H1 (cell line): ENCODE results near the gene NTRK2. TPM values are rescaled to one million over a fixed set of nuclear protein-coding genes. Genes with fewer than 3 reads are reported as not detected.

Experiments used
- CTCF ChIA-PET: fragments of 300-600 bp; sonication (Branson Sonifier 250); formaldehyde crosslinking; loops from one replicate; lab custom pipeline; 2021; ENCODE audit not compliant: partially characterized antibody; lab: Charles Lee
- POLR2A ChIA-PET: fragments of 300-600 bp; sonication (Branson Sonifier 250); formaldehyde crosslinking; loops from one replicate; lab custom pipeline; 2021; ENCODE audit warnings: inconsistent platforms; ENCODE audit not compliant: partially characterized antibody; lab: Charles Lee
- DNase-seq, 2 experiments: peaks; one replicate each; pipeline versions ENCODE4 v3.0.0 to v3.0.0-alpha.2; 2010 to 2022; ENCODE audit warnings: low spot score in 2 of 2, low read depth in 1 of 2, mixed read lengths in 1 of 2
- FAIRE-seq: peaks from 2 replicates; lab custom pipeline; 2011; peaks lifted over from hg19 to GRCh38; lab: Jason Lieb, UNC
- H2AFZ ChIP-seq: 2 replicates; pipeline ENCODE4 v1.8.1; 2012; ENCODE audit warnings: low read length, inconsistent platforms
- H2AK5ac ChIP-seq: 2 replicates; pipeline ENCODE4 v1.6.1; 2013; ENCODE audit warnings: low read depth, low read length
- H2BK120ac ChIP-seq: replicated peaks from 2 replicates; pipeline ENCODE3; 2013; ENCODE audit warnings: low read depth, low read length, inconsistent platforms
- H2BK12ac ChIP-seq: 2 replicates; pipeline ENCODE4 v1.6.1; 2013; ENCODE audit warnings: low read depth, low read length
- H2BK15ac ChIP-seq: 2 replicates; pipeline ENCODE4 v1.6.1; 2013; ENCODE audit warnings: low read length
- H2BK20ac ChIP-seq: 2 replicates; pipeline ENCODE4 v1.6.1; 2013; ENCODE audit warnings: low read length
- H2BK5ac ChIP-seq: 2 replicates; pipeline ENCODE4 v1.6.1; 2013; ENCODE audit warnings: low read depth, low read length
- H3K14ac ChIP-seq: 2 replicates; pipeline ENCODE4 v1.6.1; 2013; ENCODE audit warnings: inconsistent platforms; ENCODE audit not compliant: insufficient read length
- H3K18ac ChIP-seq: 2 replicates; pipeline ENCODE4 v1.6.1; 2013; ENCODE audit warnings: low read length; ENCODE audit errors: extremely low read depth
- H3K23ac ChIP-seq: 2 replicates; pipeline ENCODE4 v1.6.1; 2013; ENCODE audit warnings: inconsistent platforms; ENCODE audit not compliant: insufficient read length
- H3K23me2 ChIP-seq: 2 replicates; pipeline ENCODE4 v1.6.1; 2013; ENCODE audit warnings: low read depth, low read length
- H3K27ac ChIP-seq: 2 replicates; pipeline ENCODE4 v1.6.1; 2011; ENCODE audit warnings: low read depth, low read length, inconsistent platforms
- H3K27me3 ChIP-seq, 4 experiments: replicated peaks in 1 of 4; 1 replicate in 1 of 4; 2 replicates in 3 of 4; pipeline versions ENCODE4 v1.6.1 to v1.8.1; 2011 to 2013; ENCODE audit warnings: low read length in 3 of 4, mild to moderate bottlenecking in 3 of 4, inconsistent platforms in 2 of 4, mixed read lengths in 2 of 4, moderate library complexity in 1 of 4; ENCODE audit not compliant: control insufficient read depth in 3 of 4, insufficient read depth in 3 of 4; ENCODE audit errors: extremely low read depth in 1 of 4
- H3K36me3 ChIP-seq, 4 experiments: 2 replicates each; pipeline versions ENCODE4 v1.6.1 to v1.8.1; 2011 to 2013; ENCODE audit warnings: mild to moderate bottlenecking in 4 of 4, low read length in 3 of 4, moderate library complexity in 2 of 4, control low read depth in 1 of 4, inconsistent platforms in 1 of 4; ENCODE audit not compliant: insufficient read depth in 4 of 4, control insufficient read depth in 2 of 4
- H3K4ac ChIP-seq: replicated peaks from 2 replicates; pipeline ENCODE3; 2013; ENCODE audit warnings: low read length, low read depth, mixed read lengths, inconsistent platforms; ENCODE audit not compliant: insufficient read length
- H3K4me1 ChIP-seq, 4 experiments: replicated peaks in 1 of 4; 1 replicate in 1 of 4; 2 replicates in 3 of 4; pipeline versions ENCODE4 v1.6.1 to v1.8.1; 2011 to 2013; ENCODE audit warnings: low read length in 3 of 4, inconsistent platforms in 2 of 4, mixed read lengths in 1 of 4; ENCODE audit not compliant: insufficient read depth in 4 of 4, control insufficient read depth in 3 of 4
- H3K4me2 ChIP-seq, 2 experiments: 2 replicates each; pipeline versions ENCODE4 v1.6.1 to v1.8.1; 2011 to 2013; ENCODE audit warnings: low read depth in 2 of 2, low read length in 2 of 2, control low read depth in 1 of 2, inconsistent platforms in 1 of 2, mild to moderate bottlenecking in 1 of 2; ENCODE audit not compliant: insufficient read depth in 1 of 2
- H3K4me3 ChIP-seq, 4 experiments: fragments of 200-600, 300-600 bp in 1 of 4; sonication (generic), shearing (Covaris generic), sonication (Bioruptor Twin) in 1 of 4; 2 replicates each; pipeline versions ENCODE4 v1.5.1 to v1.8.1; 2011 to 2016; ENCODE audit warnings: low read length in 4 of 4, low read depth in 3 of 4, control low read depth in 2 of 4, inconsistent platforms in 2 of 4, mild to moderate bottlenecking in 2 of 4, mixed read lengths in 1 of 4, moderate library complexity in 1 of 4; ENCODE audit not compliant: insufficient read depth in 2 of 4; ENCODE audit errors: extremely low read depth in 1 of 4
- H3K56ac ChIP-seq: replicated peaks from 2 replicates; pipeline ENCODE3; 2013; ENCODE audit warnings: low read depth, mild to moderate bottlenecking, mixed read lengths, low read length, inconsistent platforms; ENCODE audit not compliant: insufficient read length
- H3K79me1 ChIP-seq: 2 replicates; pipeline ENCODE4 v1.6.1; 2013; ENCODE audit warnings: low read depth, low read length, control low read depth
- H3K79me2 ChIP-seq, 2 experiments: 2 replicates each; pipeline versions ENCODE4 v1.6.1 to v1.8.1; 2012 to 2013; ENCODE audit warnings: low read length in 2 of 2, mild to moderate bottlenecking in 2 of 2, inconsistent platforms in 1 of 2; ENCODE audit not compliant: insufficient read depth in 2 of 2, control insufficient read depth in 1 of 2
- H3K9ac ChIP-seq, 4 experiments: replicated peaks in 1 of 4; 1 replicate in 1 of 4; 2 replicates in 3 of 4; pipeline versions ENCODE4 v1.6.1 to v1.8.1; 2011 to 2013; ENCODE audit warnings: low read depth in 3 of 4, low read length in 3 of 4, control low read depth in 2 of 4, mild to moderate bottlenecking in 2 of 4, moderate library complexity in 2 of 4, inconsistent platforms in 1 of 4; ENCODE audit errors: extremely low read depth in 1 of 4
- H3K9me3 ChIP-seq, 2 experiments: 2 replicates each; pipeline versions ENCODE4 v1.6.1 to v1.8.1; 2012 to 2013; ENCODE audit warnings: mild to moderate bottlenecking in 2 of 2, moderate library complexity in 2 of 2, control low read depth in 1 of 2, inconsistent platforms in 1 of 2, low read depth in 1 of 2, low read length in 1 of 2, mixed read lengths in 1 of 2; ENCODE audit not compliant: insufficient read depth in 2 of 2
- H4K20me1 ChIP-seq, 2 experiments: replicated peaks in 1 of 2; 2 replicates each; pipeline versions ENCODE3 to v1.8.1; 2011 to 2013; ENCODE audit warnings: inconsistent platforms in 2 of 2, low read length in 2 of 2, mild to moderate bottlenecking in 1 of 2; ENCODE audit not compliant: insufficient read depth in 2 of 2, control insufficient read depth in 1 of 2
- H4K5ac ChIP-seq: 2 replicates; pipeline ENCODE4 v1.6.1; 2013; ENCODE audit warnings: low read length, low read depth, mixed read lengths, inconsistent platforms; ENCODE audit not compliant: insufficient read length
- H4K8ac ChIP-seq: 2 replicates; pipeline ENCODE4 v1.8.0; 2013; ENCODE audit warnings: mild to moderate bottlenecking, moderate library complexity, low read length, inconsistent platforms; ENCODE audit not compliant: insufficient read depth; ENCODE audit errors: extremely low read depth
- H4K91ac ChIP-seq: replicated peaks from 2 replicates; pipeline ENCODE3; 2013; ENCODE audit warnings: low read length, mixed read lengths, inconsistent platforms; ENCODE audit not compliant: insufficient read length
- ATF2 ChIP-seq: IDR thresholded peaks from 2 replicates; pipeline ENCODE4 v1.6.1; 2012; ENCODE audit warnings: low read length, inconsistent platforms
- ATF3 ChIP-seq: IDR thresholded peaks from 2 replicates; pipeline ENCODE4 v1.6.1; 2011; ENCODE audit warnings: low read depth, mild to moderate bottlenecking, low read length; ENCODE audit not compliant: insufficient read depth
- BACH1 ChIP-seq: IDR thresholded peaks from 2 replicates; pipeline ENCODE4 v1.6.1; 2012; ENCODE audit warnings: low read length, improper control_type of control experiment
- CBX8 ChIP-seq: fragments of 300-800, 300-1000 bp; sonication (generic); IDR thresholded peaks from 2 replicates; pipeline ENCODE4 v1.7.1; 2016; ENCODE audit warnings: low read depth, low read length, borderline replicate concordance
- CTBP2 ChIP-seq: IDR thresholded peaks from 2 replicates; pipeline ENCODE4 v1.7.0; 2011; ENCODE audit warnings: borderline replicate concordance, mild to moderate bottlenecking, moderate library complexity, mixed read lengths, low read length; ENCODE audit not compliant: insufficient read depth, insufficient read length
- EP300 ChIP-seq, 2 experiments: IDR thresholded peaks; 1 replicate in 1 of 2; 2 replicates in 1 of 2; pipeline ENCODE4 v1.6.1; 2011 to 2012; ENCODE audit warnings: low read depth in 2 of 2, low read length in 2 of 2, mild to moderate bottlenecking in 2 of 2, borderline replicate concordance in 1 of 2, inconsistent platforms in 1 of 2, moderate library complexity in 1 of 2
- GTF2F1 ChIP-seq: IDR thresholded peaks from 2 replicates; pipeline ENCODE4 v1.6.1; 2012; ENCODE audit warnings: low read depth, low read length, improper control_type of control experiment, borderline replicate concordance
- NRF1 ChIP-seq: IDR thresholded peaks from 2 replicates; pipeline ENCODE4 v1.6.1; 2011; ENCODE audit warnings: mild to moderate bottlenecking, low read depth, low read length, improper control_type of control experiment
- RXRA ChIP-seq: IDR thresholded peaks from 2 replicates; pipeline ENCODE4 v1.6.1; 2011; ENCODE audit warnings: low read depth, mild to moderate bottlenecking, low read length, moderate library complexity; ENCODE audit not compliant: insufficient read depth
- SIN3A ChIP-seq, 2 experiments: IDR thresholded peaks in 1 of 2; conservative IDR thresholded peaks in 1 of 2; 2 replicates each; pipeline ENCODE4 v1.6.1; 2011 to 2012; ENCODE audit warnings: low read length in 2 of 2, improper control_type of control experiment in 1 of 2, low read depth in 1 of 2, mild to moderate bottlenecking in 1 of 2
- TEAD4 ChIP-seq: IDR thresholded peaks from 2 replicates; pipeline ENCODE4 v1.6.1; 2012; ENCODE audit warnings: low read depth, low read length, inconsistent platforms, mixed read lengths
- WGBS, 2 experiments: shearing (Covaris generic) in 1 of 2; methylation state at CpG; one replicate each; pipeline versions ENCODE4 v1.1.6 to v1.1.7; 2013 to 2015; ENCODE audit warnings: low lambda C conversion rate in 2 of 2, mixed read lengths in 2 of 2, inconsistent platforms in 1 of 2, low coverage in 1 of 2, missing lambda C conversion rate in 1 of 2; ENCODE audit not compliant: insufficient replicate concordance in 2 of 2, insufficient coverage in 1 of 2, insufficient read length in 1 of 2; ENCODE audit errors: extremely low coverage in 1 of 2, missing lambda C conversion rate in 1 of 2; 5-methylcytosine and 5-hydroxymethylcytosine counted together
- polyA plus RNA-seq, 7 experiments: library from polyadenylated mRNA; depleted of rRNA in 3 of 7; stranded (reverse) in 5 of 7; unstranded in 2 of 7; fragments of >200 nt in 5 of 7; fragments of 200-250 nt in 2 of 7; gene quantifications; 1 replicate in 5 of 7; 2 replicates in 1 of 7; 4 replicates in 1 of 7; pipeline versions ENCODE4 v1.2.1 to v1.2.3, GENCODE V29; 2011 to 2013; ENCODE audit warnings: missing spikeins in 2 of 7, mixed read lengths in 2 of 7
- total RNA-seq: library from RNA; stranded (reverse); fragmentation: NEBNext Ultra II Directional; extraction: Animal tissue kit (Norgen Biotek cat#: 25700); gene quantifications from 2 replicates; pipeline ENCODE4 v1.2.1, GENCODE V29; 2021

The NTRK2 gene
- total and polyA plus RNA-seq, 2 of the 8 experiments (the other 6 are each of a cell fraction or from before 2014, with no cell fraction given), result 0.03 to 0.04 TPM

GRCh38 chr9:84834426-84834825 lies 164.9 kb downstream of the NTRK2 start:
- Histone ChIP-seq H3K27ac (no peak overlapping the region), H3K23ac (no peak overlapping the region), H3K4me1 (peaks cover 1 to 18% (median 6%) of the 10 kb centered on the region in 4 experiments; a peak in 3 of 7 replicates), H3K23me2 (no peaks in the 10 kb centered on the region), H4K20me1 (no peaks in the 10 kb centered on the region), H4K8ac (no peak overlapping the region), H3K36me3 (no peaks in the 10 kb centered on the region), H2BK5ac (no peak overlapping the region), H3K14ac (no peak overlapping the region), H4K91ac (no peak overlapping the region), H2BK15ac (no peak overlapping the region), H3K18ac (no peak overlapping the region), H3K9ac (no peak overlapping the region), H3K79me1 (no peaks in the 10 kb centered on the region), H3K9me3 (no peaks in the 10 kb centered on the region), H3K4me2 (no peak overlapping the region), H2BK12ac (no peak overlapping the region), H2BK120ac (no peak overlapping the region), H2AK5ac (no peak overlapping the region), H2AFZ (no peak overlapping the region), H3K4ac (no peak overlapping the region), H2BK20ac (no peak overlapping the region), H3K56ac (no peak overlapping the region), H3K4me3 (no peak overlapping the region), H3K27me3 (no peaks in the 10 kb centered on the region), H3K79me2 (no peaks in the 10 kb centered on the region), H4K5ac (no peak overlapping the region)
- DNase-seq (no peak), FAIRE-seq (no peak)
- POLR2A ChIA-PET, result no interaction called here
- WGBS, 2 experiments, result 82% methylated on average over 4 of the region's 4 CpGs; no CpG with 5 or more reads in 1 of the 2 experiments
- CTCF ChIA-PET, result interaction anchor here (0.6 to 2.3 kb wide), 4 partner anchors 9 to 455 kb away, joined by 3 to 7 read pairs (median 4); no protein-coding TSS in a partner anchor
- TF ChIP-seq EP300 (IDR thresholded peaks at IDR 0.05; ENCODE audit: borderline replicate concordance in 1 of 2, low read depth in 2 of 2, low read length in 2 of 2), result no peak
- no peak for TF ChIP-seq ATF2
- no peak for TF ChIP-seq BACH1
- TF ChIP-seq ATF3, result no peak
- no peak for TF ChIP-seq GTF2F1
- no peak for TF ChIP-seq TEAD4
- no peak for TF ChIP-seq NRF1
- TF ChIP-seq CTBP2, result no peak
- no peak for TF ChIP-seq CBX8
- no peak for TF ChIP-seq SIN3A (conservative IDR thresholded peaks at IDR 0.05 in 1 of 2, IDR thresholded peaks at IDR 0.05 in 1 of 2; ENCODE audit: low read depth in 1 of 2, low read length in 2 of 2)
- TF ChIP-seq RXRA, result no peak
